A549 treated with Hydrocortisone at 1 μM for 4 hours (cell line): ENCODE results near the gene IRGC. TPM values are rescaled to one million over a fixed set of nuclear protein-coding genes. Genes with fewer than 3 reads are reported as not detected.

ENCODE experiments used
- total RNA-seq: library from RNA; stranded (reverse); fragments of 200-300 nt; extraction: Qiagen RNA extraction; gene quantifications from 5 replicates; pipeline ENCODE4 v1.2.3, GENCODE V29; 2022

Gene IRGC
- total RNA-seq = not detected in 5 replicates

DNA sequence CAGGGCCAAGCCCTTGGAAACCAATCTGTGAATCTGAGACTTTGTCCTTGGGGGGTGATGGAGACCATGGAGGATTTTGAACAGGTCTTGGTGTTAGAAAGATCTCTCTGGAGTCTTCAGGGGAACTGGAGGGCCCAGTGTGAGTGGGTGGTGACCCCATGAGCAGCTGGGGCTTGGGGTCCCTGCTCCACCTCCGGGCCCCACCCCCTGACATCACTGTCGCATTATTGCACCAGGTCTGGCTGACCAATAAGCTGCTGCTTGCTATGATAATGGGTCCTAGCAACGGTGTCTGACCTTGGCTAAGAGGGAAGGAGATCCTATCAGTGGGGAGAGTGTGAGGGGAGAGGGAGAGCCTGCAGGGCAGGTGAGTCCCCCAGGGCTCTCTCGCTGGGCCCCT, at the start of gene IRGC:
TSS of gene IRGC (plus strand) at position 301 of the 400 bp plus-strand sequence. CDS start 2,483 bp downstream, outside the sequence.

DNA sequence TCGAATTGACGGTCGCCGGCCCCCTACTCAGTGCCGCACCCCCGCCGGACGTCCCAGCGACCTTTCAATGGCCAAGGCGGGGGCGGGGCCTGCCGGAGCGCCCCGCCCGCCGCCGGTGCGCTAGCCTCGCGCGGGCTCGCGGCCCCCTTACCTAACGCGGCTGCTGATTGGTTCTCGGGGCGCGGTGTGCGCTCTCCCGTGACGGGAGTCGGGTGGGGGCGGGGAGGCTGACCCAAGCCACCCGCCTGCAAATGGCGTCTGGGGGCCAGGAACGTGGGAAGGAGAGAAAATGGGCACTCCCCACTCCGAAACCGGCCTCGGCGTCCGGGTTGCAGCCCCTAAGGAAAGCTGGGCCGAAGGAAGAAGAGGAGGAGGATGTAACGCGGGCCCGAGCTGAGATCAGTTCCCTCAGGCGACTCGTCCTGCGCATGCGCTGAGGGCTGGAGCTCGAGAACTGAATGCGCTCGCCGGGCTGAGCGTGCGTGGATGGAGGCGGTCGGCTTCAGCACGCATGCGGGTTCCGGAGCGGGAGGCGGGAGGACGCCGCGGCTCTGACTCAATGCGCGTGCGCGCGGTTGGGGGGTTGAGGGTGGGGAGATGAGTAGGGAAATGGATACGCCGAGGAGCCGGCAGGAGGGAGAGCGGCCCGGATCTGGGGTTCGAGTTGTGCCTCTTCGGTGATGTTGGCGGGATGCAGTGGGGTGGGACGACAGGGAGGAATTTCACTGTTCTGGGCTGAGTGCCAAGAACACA, 38.8 kb downstream of the IRGC start, which contains the start of gene SMG9:
TSS of gene SMG9 (minus strand) at position 460 of the 753 bp plus-strand sequence. CDS start 4,221 bp downstream, outside the sequence.

Other genes with a start within 250 kb of the IRGC start
- gene PHLDB3, start 211.3 kb upstream of the IRGC start, total RNA-seq = 7.3 to 11.0 TPM (median 8.8 TPM) in 5 replicates
- 39.8 to 51.9 TPM (median 49.4 TPM) in 5 replicates for gene ETHE1, start 188.9 kb upstream of the IRGC start, total RNA-seq
- gene ZNF575, start 182.9 kb upstream of the IRGC start, total RNA-seq = 1.3 to 2.1 TPM (median 2.0 TPM) in 5 replicates
- 25.4 to 29.3 TPM (median 28.2 TPM) in 5 replicates for gene XRCC1, start 140.5 kb upstream of the IRGC start, total RNA-seq
- gene PINLYP, start 140.3 kb upstream of the IRGC start, total RNA-seq = 0.09 to 0.67 TPM (median 0.19 TPM) in 4 of 5 replicates, not detected in the other
- 4.8 to 7.7 TPM (median 5.9 TPM) in 5 replicates for gene IRGQ, start 119.9 kb upstream of the IRGC start, total RNA-seq
- gene ZNF576, start 119.5 kb upstream of the IRGC start, total RNA-seq = 12.8 to 21.4 TPM (median 19.3 TPM) in 5 replicates
- 0.71 to 0.94 TPM (median 0.84 TPM) in 5 replicates for gene SRRM5, start 104.0 kb upstream of the IRGC start, total RNA-seq
- gene ZNF428, start 96.4 kb upstream of the IRGC start, total RNA-seq = 41.8 to 62.6 TPM (median 62.3 TPM) in 5 replicates
- 7.7 to 11.6 TPM (median 8.9 TPM) in 5 replicates for gene CADM4, start 76.2 kb upstream of the IRGC start, total RNA-seq
- gene PLAUR, start 45.9 kb upstream of the IRGC start, total RNA-seq = 59.0 to 67.2 TPM (median 63.7 TPM) in 5 replicates
- gene SMG9, start 38.9 kb downstream of the IRGC start, total RNA-seq = 49.2 to 64.3 TPM (median 55.9 TPM) in 5 replicates
- 42.2 to 55.5 TPM (median 53.1 TPM) in 5 replicates for gene KCNN4, start 64.9 kb downstream of the IRGC start, total RNA-seq
- 0.11 to 0.39 TPM (median 0.18 TPM) in 5 replicates for gene LYPD5, start 86.4 kb downstream of the IRGC start, total RNA-seq
- gene ZNF283, start 111.2 kb downstream of the IRGC start, total RNA-seq = 3.9 to 6.1 TPM (median 4.8 TPM) in 5 replicates
- gene ZNF404, start 167.9 kb downstream of the IRGC start, total RNA-seq = 0.13 to 0.39 TPM (median 0.21 TPM) in 5 replicates
- gene ZNF45, start 219.2 kb downstream of the IRGC start, total RNA-seq = 8.7 to 12.8 TPM (median 9.8 TPM) in 5 replicates
- 0.51 to 0.84 TPM (median 0.60 TPM) in 5 replicates for gene ZNF221, start 235.2 kb downstream of the IRGC start, total RNA-seq